Measurements from ENCODE around the gene RSPH10B.
"Not testable (repeated sequence)": the region's sequence is repeated elsewhere in the genome, so short reads cannot be mapped to it uniquely, and the experiment has no call there.

- not testable (repeated sequence) for TF ChIP-seq CTCF, EZH2phosphoT487 (IDR thresholded peaks at IDR 0.05)
These were observed 65.8 kb downstream of the RSPH10B start for GRCh38 chr7:5904726-5905125.

All from neural progenitor cell (in vitro differentiated cells).